ENCODE results near the gene UBLCP1. TPM values are rescaled to one million over a fixed set of nuclear protein-coding genes. Genes with fewer than 3 reads are reported as not detected.
"Not testable (repeated sequence)": the region's sequence is repeated elsewhere in the genome, so short reads cannot be mapped to it uniquely, and the experiment has no call there.

The UBLCP1 gene, protein sequence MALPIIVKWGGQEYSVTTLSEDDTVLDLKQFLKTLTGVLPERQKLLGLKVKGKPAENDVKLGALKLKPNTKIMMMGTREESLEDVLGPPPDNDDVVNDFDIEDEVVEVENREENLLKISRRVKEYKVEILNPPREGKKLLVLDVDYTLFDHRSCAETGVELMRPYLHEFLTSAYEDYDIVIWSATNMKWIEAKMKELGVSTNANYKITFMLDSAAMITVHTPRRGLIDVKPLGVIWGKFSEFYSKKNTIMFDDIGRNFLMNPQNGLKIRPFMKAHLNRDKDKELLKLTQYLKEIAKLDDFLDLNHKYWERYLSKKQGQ
- polyA plus RNA-seq (ENCODE audit: insufficient read depth in 1 of 5, insufficient read length in 5 of 5, low replicate concordance in 1 of 5), result 10 to 100 TPM; 36.9 to 54.8 (median 38.6) TPM
- long read RNA-seq, donor 1, transcript UBLCP1-201 (11 exons, 2,392 nt), result major isoform, 11 of 23 reads
- long read RNA-seq, donor 1, partial matches to known transcripts, result 11 of 23 reads
- long read RNA-seq, donor 1, other reads (novel, unspliced or antisense), result 0 of 23 reads
- long read RNA-seq, donor 2, transcript UBLCP1-201 (11 exons, 2,392 nt), result major isoform, 11 of 23 reads
- long read RNA-seq, donor 2, partial matches to known transcripts, result 11 of 23 reads
- long read RNA-seq, donor 2, other reads (novel, unspliced or antisense), result 0 of 23 reads
- long read RNA-seq, donor 3, transcript UBLCP1-201 (11 exons, 2,392 nt), result major isoform, 12 of 26 reads
- long read RNA-seq, donor 3, partial matches to known transcripts, result 14 of 26 reads
- long read RNA-seq, donor 3, other reads (novel, unspliced or antisense), result 0 of 26 reads
- long read RNA-seq, donor 4, transcript UBLCP1-201 (11 exons, 2,392 nt), result major isoform, 5 of 11 reads
- long read RNA-seq, donor 4, partial matches to known transcripts, result 6 of 11 reads
- long read RNA-seq, donor 4, other reads (novel, unspliced or antisense), result 0 of 11 reads
- long read RNA-seq, donor 5, transcript UBLCP1-201 (11 exons, 2,392 nt), result major isoform, 16 of 54 reads
- long read RNA-seq, donor 5, partial matches to known transcripts, result 38 of 54 reads
- long read RNA-seq, donor 5, other reads (novel, unspliced or antisense), result 0 of 54 reads
- long read RNA-seq, donor 6, transcript UBLCP1-201 (11 exons, 2,392 nt), result major isoform, 10 of 57 reads
- long read RNA-seq, donor 6, partial matches to known transcripts, result 47 of 57 reads
- long read RNA-seq, donor 6, other reads (novel, unspliced or antisense), result 0 of 57 reads
- long read RNA-seq, donor 7, transcript UBLCP1-201 (11 exons, 2,392 nt), result major isoform, 5 of 15 reads
- long read RNA-seq, donor 7, partial matches to known transcripts, result 10 of 15 reads
- long read RNA-seq, donor 7, other reads (novel, unspliced or antisense), result 0 of 15 reads
- long read RNA-seq, donor 8, transcript UBLCP1-201 (11 exons, 2,392 nt), result major isoform, 5 of 5 reads
- long read RNA-seq, donor 8, partial matches to known transcripts, result 0 of 5 reads
- long read RNA-seq, donor 8, other reads (novel, unspliced or antisense), result 0 of 5 reads

DNA sequence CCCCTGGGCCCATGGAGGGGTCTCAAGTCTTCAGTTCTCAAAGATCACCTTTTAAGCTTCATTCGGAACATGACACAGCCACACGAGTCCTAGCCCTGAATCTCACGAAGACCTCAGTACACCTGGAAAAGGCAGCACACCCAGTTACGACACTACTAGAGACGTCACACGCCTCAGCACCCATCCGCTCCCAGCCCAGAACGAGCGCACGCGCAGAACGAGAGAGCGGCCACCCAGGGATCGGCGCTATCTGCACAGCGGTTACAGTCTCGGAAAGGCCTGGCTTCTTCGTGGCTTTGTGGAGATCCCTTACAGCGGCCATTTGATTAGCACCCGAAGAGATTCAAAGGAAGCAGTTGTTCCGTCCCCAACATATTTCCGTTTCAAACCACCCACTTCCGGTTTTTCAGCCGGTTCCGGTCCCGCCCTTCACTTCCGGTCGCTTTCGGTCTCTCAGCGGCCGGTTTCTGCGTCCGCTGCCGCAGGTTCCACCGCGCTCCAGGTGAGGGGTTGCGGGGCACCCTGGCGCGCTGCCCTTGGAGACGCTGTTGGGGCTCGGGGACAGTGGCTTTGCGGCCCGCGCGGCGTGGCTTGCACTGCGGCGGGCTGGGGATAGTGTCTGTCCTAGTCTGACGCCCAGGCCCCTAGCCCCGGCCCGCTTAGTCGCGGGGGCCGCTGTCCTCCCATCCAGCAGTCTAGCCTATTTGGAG, at the start of gene UBLCP1:
Gene UBLCP1 (plus strand): TSS at position 432 of the 710 bp plus-strand sequence. CDS start 5,626 bp downstream, outside the sequence.
- DNase-seq, result peak; percentile 87 to 89

DNA sequence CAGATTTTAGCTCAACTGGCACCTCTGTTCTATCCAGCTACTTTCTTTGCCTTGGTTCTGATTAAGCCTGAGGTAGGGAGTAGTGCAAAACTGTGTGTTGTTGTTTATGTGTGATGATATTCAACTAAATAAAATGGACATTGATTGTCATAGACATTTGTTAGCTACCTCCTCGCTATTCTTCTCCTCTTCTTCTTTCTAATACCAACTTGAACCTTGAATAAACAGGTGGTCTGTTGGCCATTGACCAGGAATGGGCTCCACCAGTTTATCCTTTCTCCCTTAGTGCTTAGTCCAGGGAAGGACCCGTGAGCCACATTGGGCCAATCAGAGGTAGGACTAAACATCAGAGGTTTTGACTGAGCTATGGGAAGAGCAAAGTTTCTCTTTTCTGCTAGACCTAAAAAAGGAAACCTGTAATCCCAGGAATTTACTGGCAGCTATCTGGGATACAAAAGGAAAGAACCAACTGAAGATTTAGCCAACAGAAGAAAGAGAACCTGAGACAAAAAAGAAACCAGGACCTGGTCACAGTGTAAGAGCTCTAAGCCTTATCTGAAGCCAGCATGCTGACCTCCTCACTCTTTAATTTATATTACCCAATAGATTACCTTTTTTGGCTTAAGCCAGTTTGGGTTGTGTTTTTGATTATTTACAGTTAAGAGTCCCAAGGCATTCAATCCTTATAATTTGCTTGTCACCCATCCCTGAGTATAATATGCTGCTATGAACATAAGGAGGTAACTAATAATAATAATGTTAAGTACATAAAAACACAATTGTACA, 48.4 kb upstream of the UBLCP1 start:
- DNase-seq, result no peak

DNA sequence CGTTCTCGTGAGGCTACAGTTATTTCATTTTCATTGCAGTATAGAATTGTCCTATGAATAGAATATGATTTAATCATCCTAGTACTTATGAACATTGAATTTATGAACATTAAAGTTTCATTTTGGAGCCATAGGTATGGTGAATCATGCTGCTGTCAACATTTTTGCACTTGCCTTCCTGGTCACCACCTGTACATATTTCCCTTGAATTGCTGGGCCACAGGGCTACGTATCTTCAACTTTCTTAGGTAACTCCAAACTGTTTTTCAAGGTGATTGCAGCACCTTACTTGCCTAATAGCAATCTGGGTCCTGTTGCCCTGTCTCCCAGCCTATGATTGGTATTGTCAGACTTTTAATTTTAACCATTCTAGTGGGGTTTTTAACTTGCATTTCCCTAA, 47.2 kb upstream of the UBLCP1 start:
- DNase-seq, result no peak

DNA sequence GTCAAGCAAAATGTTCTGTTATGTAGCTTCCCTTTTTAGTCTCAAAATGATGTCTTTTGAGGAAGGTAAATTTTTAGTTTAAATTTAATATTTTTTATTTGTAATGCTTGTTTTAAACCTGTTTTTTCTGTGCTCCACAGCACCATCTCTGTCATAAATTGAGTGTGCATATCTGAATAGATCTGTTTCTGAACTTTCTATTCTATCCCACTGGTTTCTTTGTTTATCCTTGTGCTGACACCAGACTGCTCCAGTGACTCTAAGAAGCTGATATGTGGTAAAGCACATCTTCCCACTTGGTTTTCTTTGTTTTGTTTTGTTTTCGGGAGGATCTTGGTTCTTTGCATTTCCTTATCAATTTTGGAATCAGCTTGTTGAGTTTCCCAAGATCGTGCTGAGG, 46.6 kb upstream of the UBLCP1 start:
- no peak for DNase-seq

DNA sequence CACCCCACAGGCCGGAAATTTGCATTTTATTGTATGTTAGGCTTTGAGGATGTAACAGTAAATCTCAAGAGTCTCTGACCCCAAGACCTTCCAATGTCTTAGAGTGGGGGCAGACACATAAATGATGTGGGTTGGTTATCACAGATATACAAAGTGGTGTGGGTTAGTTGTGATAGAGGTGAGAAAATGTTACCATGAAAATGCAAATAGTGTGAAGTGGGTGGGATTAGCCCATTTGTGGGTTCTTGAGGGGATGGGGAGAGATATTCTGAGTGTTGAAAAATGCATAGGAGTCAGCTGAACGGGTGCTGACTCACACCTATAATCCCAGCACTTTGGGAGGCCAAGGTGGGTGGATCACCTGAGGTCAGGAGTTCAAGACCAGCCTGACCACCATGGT, 45.9 kb upstream of the UBLCP1 start:
- DNase-seq, result no peak

DNA sequence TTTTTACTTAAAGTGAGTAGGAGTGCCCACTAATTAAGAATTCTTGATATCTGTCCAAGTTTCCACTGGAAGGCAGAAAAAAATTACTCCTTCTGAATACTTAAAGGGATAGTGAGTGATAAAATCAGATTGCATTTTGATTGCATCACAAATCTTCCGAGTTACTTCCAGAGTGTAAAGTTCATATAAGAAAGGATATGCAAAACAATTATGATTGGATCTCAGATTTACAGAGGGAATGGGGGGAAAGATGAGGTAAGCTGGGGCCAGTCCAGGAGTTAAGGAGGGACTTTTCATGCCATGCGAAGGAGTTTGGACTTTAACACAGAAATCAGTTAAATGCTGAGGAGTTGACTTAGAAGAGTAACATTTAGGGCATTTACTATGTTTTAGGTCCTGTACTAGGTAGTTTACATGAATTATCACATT, 44.5 kb upstream of the UBLCP1 start:
- no peak for DNase-seq

DNA sequence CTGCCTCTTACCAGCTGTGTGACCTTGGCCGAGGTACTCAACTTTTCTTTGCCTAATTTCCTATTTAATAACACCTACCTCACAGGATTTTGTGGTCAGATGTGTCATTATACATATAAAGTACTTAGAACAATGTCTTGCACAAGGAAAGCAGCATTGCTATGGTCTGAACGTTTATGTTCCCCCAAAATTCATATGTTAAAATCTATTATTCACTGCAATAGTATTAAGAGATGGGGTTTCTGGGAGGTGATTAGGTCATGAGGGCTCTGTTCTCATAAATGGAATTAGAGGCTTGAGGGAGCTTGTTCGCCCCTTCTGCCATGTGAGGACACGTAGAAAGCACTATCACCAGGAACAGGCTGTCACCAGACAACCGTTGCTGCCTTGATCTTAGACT, 42.9 kb upstream of the UBLCP1 start:
- DNase-seq, result no peak

DNA sequence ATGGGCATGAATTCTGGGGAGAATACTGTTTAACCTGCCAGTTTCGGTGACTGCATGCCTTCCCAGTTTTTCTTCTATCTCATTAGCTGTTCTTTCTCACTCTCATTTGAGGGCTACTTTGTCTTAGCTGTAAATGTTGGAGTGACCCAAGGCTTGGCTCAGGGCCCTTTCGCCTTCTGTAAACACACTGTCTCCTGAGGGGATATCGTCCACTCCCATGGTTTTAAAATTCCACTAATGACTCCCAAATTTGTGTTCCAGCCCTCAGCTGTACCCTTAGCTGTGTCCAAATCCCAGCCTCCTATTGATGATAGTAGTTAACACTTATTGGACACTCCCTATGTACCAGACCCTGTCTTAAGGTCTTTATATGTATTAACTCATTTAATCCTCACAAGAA, 39.6 kb upstream of the UBLCP1 start:
- DNase-seq, result no peak

DNA sequence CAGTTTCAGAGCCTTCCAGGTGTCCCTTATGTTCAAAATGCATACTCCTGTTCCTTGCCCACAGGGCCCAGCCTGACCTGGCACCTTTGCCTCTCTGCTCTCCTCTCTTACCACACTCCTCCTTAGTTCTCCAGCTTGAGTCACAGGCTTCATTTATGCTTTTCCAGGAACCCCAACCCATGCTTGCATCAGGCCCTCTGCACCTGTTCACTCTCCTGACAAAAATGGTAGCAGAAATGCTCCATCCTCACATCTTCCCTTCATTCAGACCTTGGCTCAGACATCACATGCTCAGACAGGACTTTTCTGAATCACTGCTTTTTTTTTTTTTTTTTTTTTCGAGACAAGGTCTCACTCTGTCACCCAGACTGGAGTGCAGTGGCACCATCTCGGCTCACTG, 38.6 kb upstream of the UBLCP1 start:
- no peak for DNase-seq

DNA sequence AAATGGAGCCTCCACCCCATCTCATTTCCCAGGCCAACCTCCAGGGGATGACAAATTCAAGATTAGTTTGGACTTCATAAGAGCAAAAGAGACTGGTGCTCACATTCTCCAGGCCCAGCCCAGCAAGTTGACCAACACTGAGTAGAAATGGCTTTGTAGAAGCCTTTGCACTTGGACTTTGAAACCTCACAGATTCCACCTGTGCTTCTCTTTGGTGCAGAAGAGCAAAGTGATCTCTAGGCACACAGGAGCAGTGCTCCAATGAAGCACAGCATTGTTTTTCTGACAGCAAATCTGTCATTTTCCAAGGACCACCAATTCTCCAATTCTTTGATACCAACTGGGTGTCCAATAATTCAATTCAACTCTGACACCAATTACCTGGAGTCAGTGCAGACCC, 36.6 kb upstream of the UBLCP1 start:
- DNase-seq, result no peak

DNA sequence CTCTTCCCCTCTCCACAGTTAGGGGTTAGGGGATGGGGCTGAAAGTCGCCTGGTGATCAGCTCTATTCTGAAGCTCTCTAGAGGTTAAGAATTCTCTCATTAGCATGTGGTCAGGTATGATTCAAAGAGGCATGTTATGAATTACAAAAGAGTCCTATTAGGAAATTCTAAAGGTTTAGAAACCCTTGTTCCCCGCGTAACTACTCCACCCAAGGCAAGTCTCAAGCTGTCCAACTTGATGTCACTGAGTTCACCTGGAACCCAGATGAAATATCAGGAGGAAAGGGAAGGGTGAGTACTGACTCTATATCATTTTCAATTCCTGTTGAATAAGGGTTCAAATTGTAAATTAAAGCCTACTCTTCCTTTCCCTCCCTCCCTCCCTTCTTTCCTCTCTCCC, 35.6 kb upstream of the UBLCP1 start:
- DNase-seq, result no peak

DNA sequence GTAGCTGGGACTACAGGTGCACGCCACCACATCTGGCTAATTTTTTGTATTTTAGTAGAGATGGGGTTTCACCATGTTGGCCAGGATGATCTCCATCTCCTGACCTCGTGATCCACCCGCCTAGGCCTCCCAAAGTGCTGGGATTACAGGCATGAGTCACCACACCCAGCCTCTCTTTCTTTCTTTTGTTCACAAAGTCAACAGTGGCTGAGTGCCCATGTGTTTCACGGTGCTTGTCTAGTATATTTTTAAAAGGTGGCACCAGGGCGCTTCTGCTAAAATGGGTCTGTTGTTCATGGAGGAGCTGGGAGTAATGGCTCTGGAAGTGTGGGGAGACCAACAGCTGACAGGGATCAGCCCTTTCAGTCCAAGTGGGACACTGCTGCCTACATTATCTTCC, 35.0 kb upstream of the UBLCP1 start:
- DNase-seq, result not testable (repeated sequence)

DNA sequence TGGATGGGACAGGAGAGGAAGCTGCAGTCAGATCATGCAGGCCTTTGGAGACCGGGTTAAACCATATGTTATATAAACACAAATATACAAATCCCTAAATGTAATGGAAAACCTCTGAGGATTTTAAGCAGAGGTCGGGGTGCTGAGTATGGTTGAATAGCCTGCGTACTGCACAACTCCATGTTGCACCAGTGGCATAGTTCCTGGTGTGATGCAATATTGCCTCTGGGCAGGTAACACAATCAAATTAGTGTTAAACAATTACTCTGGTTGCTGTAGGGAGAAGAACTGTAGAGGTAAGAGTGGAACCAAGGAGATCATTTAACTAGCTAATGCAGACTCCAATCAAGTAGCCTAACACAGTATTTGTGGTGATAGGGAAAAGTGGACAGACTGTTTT, 32.4 kb upstream of the UBLCP1 start:
- DNase-seq, result no peak

DNA sequence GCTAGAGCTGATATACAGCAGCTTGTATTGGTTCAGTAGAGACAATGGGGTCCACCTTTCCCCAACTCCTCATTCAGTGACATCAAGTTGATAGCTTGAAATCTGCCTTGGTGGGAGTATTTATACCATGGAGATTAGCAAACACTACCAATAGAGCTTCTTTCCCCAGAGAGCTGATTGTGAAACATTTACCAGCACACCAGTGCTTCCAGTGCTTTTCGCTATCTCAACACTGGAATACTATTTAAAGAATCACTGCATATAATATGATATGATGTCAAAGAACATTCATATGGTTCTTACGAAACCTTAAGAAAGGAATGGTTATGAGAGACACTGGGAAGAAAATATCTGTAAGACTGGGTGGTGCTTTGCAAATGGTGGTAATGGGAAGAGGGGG, 31.9 kb upstream of the UBLCP1 start:
- DNase-seq, result no peak

DNA sequence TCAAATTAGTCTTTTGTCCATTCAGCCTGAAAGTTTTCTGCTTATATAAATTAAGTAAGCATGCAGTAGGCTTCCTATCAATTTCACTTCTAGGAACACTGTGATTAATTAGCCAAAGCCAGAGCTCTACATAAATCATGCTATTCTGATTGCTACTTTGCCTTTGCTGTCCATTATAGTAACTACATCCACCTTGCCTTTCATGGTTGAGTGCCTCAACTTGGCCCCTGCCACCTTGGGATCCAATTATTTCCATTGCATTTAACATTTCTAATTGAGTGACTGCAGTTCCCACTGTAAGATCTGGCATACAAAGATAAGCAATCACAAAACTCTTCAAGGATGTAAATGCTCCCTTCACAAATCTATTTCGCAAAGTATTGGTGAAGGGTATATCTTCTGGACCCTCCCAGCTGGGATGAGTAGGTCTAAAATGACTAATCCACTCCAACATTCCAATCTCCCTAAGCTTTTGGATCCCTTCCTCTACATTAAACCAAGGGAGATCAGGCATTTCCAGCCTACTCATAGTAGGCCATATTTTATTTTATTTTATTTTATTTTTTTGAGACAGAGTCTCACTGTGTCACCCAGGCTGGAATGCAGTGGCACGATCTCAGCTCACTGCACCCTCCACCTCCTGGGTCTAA, 27.1 kb upstream of the UBLCP1 start:
- not testable (repeated sequence) for DNase-seq

DNA sequence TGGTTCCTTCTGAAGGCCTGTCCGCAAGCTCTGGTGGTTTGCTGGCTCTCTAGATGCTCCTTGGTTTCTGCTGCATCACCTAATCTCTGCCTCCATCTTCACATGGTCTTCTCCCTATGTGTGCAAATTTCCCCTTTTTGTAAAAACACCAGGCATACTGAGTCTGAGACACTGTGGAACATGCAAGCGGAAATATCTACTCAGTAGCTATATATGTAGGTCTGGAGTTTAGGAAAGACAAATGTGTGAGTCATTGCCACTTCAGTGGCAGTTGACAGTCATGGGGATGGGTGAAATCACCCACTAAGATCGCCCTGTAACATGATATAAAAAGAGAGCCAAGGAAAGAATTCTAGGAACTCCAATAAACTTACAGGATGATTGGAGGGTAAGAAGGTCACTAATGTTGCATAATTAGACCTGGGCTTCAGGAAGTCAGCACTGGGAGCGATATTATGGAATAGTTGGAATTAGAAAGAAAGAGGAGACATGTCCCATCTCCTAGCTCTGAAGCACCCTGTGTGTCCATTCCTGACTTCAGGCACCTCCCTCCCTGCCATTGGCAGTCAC, 22.7 kb upstream of the UBLCP1 start:
- DNase-seq, result no peak

DNA sequence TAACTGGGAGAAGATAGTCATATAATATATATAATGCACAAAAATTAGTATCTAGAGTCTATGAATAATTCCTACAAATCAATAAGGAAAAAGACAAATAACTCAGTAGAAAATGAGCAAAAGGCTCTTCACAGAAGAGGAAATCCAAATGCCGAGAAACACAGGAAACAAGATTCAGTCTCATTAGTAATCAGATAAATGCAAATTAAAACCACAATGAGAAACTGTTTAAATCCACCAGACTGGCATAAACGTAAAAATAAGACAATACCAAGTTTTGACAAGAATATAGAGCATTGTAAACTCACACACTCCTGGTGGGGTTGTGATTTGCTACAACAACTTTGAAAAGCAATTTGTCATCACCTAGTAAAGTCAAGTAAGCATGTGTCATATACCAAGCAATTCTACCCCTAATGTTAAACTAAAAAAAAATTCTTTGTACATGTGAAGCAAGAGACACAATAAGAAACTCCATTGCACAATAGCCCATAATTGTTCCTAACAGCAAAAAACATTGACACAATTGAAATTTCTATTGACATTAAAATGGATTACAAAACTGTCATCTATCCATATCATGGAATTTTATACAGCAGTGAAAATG, 21.0 kb upstream of the UBLCP1 start:
- no peak for DNase-seq

DNA sequence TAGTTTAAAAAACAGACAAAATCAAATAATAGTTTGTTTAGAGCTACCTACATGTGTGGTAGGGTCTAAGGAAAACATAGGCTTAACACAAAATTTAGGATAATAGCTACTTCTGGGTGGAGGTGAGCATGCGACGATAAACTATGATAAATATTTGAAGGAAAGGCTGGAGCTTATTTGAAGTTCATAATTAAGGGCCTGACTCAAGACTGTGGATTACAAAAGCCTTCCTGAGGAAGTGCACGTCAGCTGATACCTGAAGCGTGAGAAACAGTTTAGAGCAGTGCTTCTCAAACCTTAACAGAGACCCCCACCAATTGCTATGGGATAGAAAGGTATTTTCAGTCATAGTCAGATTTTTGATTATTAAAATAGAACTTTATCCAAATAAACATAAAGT, 20.4 kb upstream of the UBLCP1 start:
- DNase-seq, result no peak

DNA sequence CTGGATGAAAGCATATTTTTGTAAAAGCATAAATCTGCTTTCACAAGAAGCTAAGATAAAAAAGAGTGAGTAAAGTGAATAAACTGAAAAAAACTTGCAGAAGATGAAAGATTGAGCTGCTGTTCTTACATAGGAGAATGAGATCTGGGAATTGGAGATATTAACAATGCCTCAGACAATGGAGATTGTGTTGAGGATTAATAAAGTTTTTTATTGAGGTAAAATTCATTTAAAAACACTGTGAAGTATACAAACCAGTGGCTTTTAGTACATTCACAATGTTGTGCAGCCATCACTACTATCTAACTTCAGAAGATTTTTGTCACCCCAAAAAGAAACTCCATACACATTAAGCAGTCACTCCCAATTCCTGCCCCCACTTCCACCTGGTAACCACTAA, 19.7 kb upstream of the UBLCP1 start:
- no peak for DNase-seq
